ENCODE results near the gene CNN2. TPM values are rescaled to one million over a fixed set of nuclear protein-coding genes. Genes with fewer than 3 reads are reported as not detected.

The CNN2 gene
- total RNA-seq, 1 experiment from 2014 or later = 11.7 TPM

GRCh38 chr19:993361-993830, 33.0 kb upstream of the CNN2 start:
- no peak for DNase-seq (ENCODE audit: low read depth, low spot score)
- in situ Hi-C loops (cut with HindIII; ENCODE audit: low pct_unique_long_range_greater_than_20kb, low sequenced_read_pairs) = no loop called here

- DNase-seq (ENCODE audit: low read depth, low spot score) = no peak
- in situ Hi-C loops (cut with HindIII; ENCODE audit: low pct_unique_long_range_greater_than_20kb, low sequenced_read_pairs) = no loop called here
Observed at GRCh38 chr19:993831-994393, 32.5 kb upstream of the CNN2 start.

GRCh38 chr19:994516-994915, 31.9 kb upstream of the CNN2 start:
- DNase-seq (ENCODE audit: low read depth, low spot score) = no peak
- in situ Hi-C loops (cut with HindIII; ENCODE audit: low pct_unique_long_range_greater_than_20kb, low sequenced_read_pairs) = no loop called here

GRCh38 chr19:995051-995827, 31.2 kb upstream of the CNN2 start:
- DNase-seq (ENCODE audit: low read depth, low spot score) = no peak
- in situ Hi-C loops (cut with HindIII; ENCODE audit: low pct_unique_long_range_greater_than_20kb, low sequenced_read_pairs) = no loop called here

GRCh38 chr19:996051-996838, 30.2 kb upstream of the CNN2 start:
- DNase-seq (ENCODE audit: low read depth, low spot score) = no peak
- in situ Hi-C loops (cut with HindIII; ENCODE audit: low pct_unique_long_range_greater_than_20kb, low sequenced_read_pairs) = no loop called here

- no peak for DNase-seq (ENCODE audit: low read depth, low spot score)
Observed at GRCh38 chr19:998064-998463, 28.3 kb upstream of the CNN2 start.

GRCh38 chr19:999379-999719, 27.1 kb upstream of the CNN2 start:
- in situ Hi-C loops (cut with HindIII; ENCODE audit: low pct_unique_long_range_greater_than_20kb, low sequenced_read_pairs) = no loop called here
- no peak for DNase-seq (ENCODE audit: low read depth, low spot score)

More at GRCh38 chr19:998064-998463, 28.3 kb upstream of the CNN2 start:
- in situ Hi-C loops (cut with HindIII; ENCODE audit: low pct_unique_long_range_greater_than_20kb, low sequenced_read_pairs) = no loop called here

GRCh38 chr19:1000095-1000494, 26.3 kb upstream of the CNN2 start, which contains the start of gene GRIN3B:
Gene GRIN3B (plus strand): TSS chr19:1000419. CDS start chr19:1000438, 19 bp downstream.
- in situ Hi-C loops (cut with HindIII; ENCODE audit: low pct_unique_long_range_greater_than_20kb, low sequenced_read_pairs) = no loop called here
- DNase-seq (ENCODE audit: low read depth, low spot score) = peak; percentile 40

- no peak for DNase-seq (ENCODE audit: low read depth, low spot score)
- in situ Hi-C loops (cut with HindIII; ENCODE audit: low pct_unique_long_range_greater_than_20kb, low sequenced_read_pairs) = no loop called here
Observed at GRCh38 chr19:1000591-1001537, 25.5 kb upstream of the CNN2 start.

- in situ Hi-C loops (cut with HindIII; ENCODE audit: low pct_unique_long_range_greater_than_20kb, low sequenced_read_pairs) = no loop called here
- DNase-seq (ENCODE audit: low read depth, low spot score) = peak; percentile 38
Observed at GRCh38 chr19:1001538-1002166, 24.8 kb upstream of the CNN2 start.

GRCh38 chr19:1002600-1002999, 23.8 kb upstream of the CNN2 start:
- in situ Hi-C loops (cut with HindIII; ENCODE audit: low pct_unique_long_range_greater_than_20kb, low sequenced_read_pairs) = no loop called here
- no peak for DNase-seq (ENCODE audit: low read depth, low spot score)

GRCh38 chr19:1003283-1003682, 23.1 kb upstream of the CNN2 start:
- DNase-seq (ENCODE audit: low read depth, low spot score) = no peak
- in situ Hi-C loops (cut with HindIII; ENCODE audit: low pct_unique_long_range_greater_than_20kb, low sequenced_read_pairs) = no loop called here

- in situ Hi-C loops (cut with HindIII; ENCODE audit: low pct_unique_long_range_greater_than_20kb, low sequenced_read_pairs) = no loop called here
- no peak for DNase-seq (ENCODE audit: low read depth, low spot score)
Observed at GRCh38 chr19:1004204-1004802, 22.1 kb upstream of the CNN2 start.

- in situ Hi-C loops (cut with HindIII; ENCODE audit: low pct_unique_long_range_greater_than_20kb, low sequenced_read_pairs) = no loop called here
- no peak for DNase-seq (ENCODE audit: low read depth, low spot score)
Observed at GRCh38 chr19:1004803-1005664, 21.4 kb upstream of the CNN2 start.

- in situ Hi-C loops (cut with HindIII; ENCODE audit: low pct_unique_long_range_greater_than_20kb, low sequenced_read_pairs) = no loop called here
- no peak for DNase-seq (ENCODE audit: low read depth, low spot score)
Observed at GRCh38 chr19:1006711-1007398, 19.6 kb upstream of the CNN2 start.

Data from SK-MEL-5 (cell line).